ENCODE results near the gene CDH4. TPM values are rescaled to one million over a fixed set of nuclear protein-coding genes. Genes with fewer than 3 reads are reported as not detected.

Gene CDH4
- total and polyA plus RNA-seq, 10 donors, result 0.30 to 20.1 (median 7.7) TPM

GRCh38 chr20:61608275-61609085 is 356.4 kb downstream of the CDH4 start:
- no peaks in the 10 kb centered on the region for H3K27me3 ChIP-seq (replicated peaks in 1 of 7)
- DNase-seq, result no peak

GRCh38 chr20:61609461-61609860 is 357.4 kb downstream of the CDH4 start:
- intact Hi-C loops (cut with DNase I; ENCODE audit: low total_unique reads), result no loop called here
- DNase-seq, result no peak
- Histone ChIP-seq H3K27me3 (replicated peaks in 1 of 7) (no peaks in the 10 kb centered on the region), H3K27ac (no peak overlapping the region), H3K4me1 (peaks cover 0 to under 1% (median 0%) of the 10 kb centered on the region in 6 donors), H3K9me3 (peaks cover 0 to 59% (median 9%) of the 10 kb centered on the region in 8 donors), H3K36me3 (no peaks in the 10 kb centered on the region), H3K4me3 (no peak overlapping the region)
- 72 to 85% (median 81%) methylated on average over 9 of the region's 9 CpGs for WGBS, 5 donors
- TF ChIP-seq POLR2A (IDR thresholded peaks at IDR 0.05) (no peak), POLR2AphosphoS5 (IDR thresholded peaks at IDR 0.05) (no peak), CTCF (IDR thresholded peaks at IDR 0.05 in 8 of 11, conservative IDR thresholded peaks at IDR 0.05 in 3 of 11) (no peak)

More at GRCh38 chr20:61608275-61609085, 356.4 kb downstream of the CDH4 start:
- peaks cover 0 to 5% (median 0%) of the 10 kb centered on the region in 6 donors for H3K4me1 ChIP-seq
- H3K4me3 ChIP-seq, result no peak overlapping the region
- H3K9me3 ChIP-seq, result peaks cover 0 to 59% (median 15%) of the 10 kb centered on the region in 8 donors
- H3K27ac ChIP-seq, result no peak overlapping the region
- no peaks in the 10 kb centered on the region for H3K36me3 ChIP-seq
- intact Hi-C loops (cut with DNase I; ENCODE audit: low total_unique reads), result no loop called here
- WGBS, 5 donors, result 59 to 68% (median 66%) methylated on average over 21 of the region's 21 CpGs
- TF ChIP-seq POLR2AphosphoS5 (IDR thresholded peaks at IDR 0.05), result no peak
- no peak for TF ChIP-seq CTCF (IDR thresholded peaks at IDR 0.05 in 8 of 11, conservative IDR thresholded peaks at IDR 0.05 in 3 of 11)
- TF ChIP-seq POLR2A (IDR thresholded peaks at IDR 0.05), result no peak

GRCh38 chr20:61611401-61612180 is 359.5 kb downstream of the CDH4 start:
- H3K27me3 ChIP-seq (replicated peaks in 1 of 7), result peaks cover 0 to 7% (median 0%) of the 10 kb centered on the region in 7 donors
- H3K27ac ChIP-seq, result no peak overlapping the region
- WGBS, 5 donors, result 67 to 80% (median 71%) methylated on average over 9 to 13 of the region's 13 CpGs
- DNase-seq, result no peak
- H3K4me1 ChIP-seq, result no peaks in the 10 kb centered on the region
- peaks cover 0 to 68% (median 9%) of the 10 kb centered on the region in 8 donors for H3K9me3 ChIP-seq
- intact Hi-C loops (cut with DNase I; ENCODE audit: low total_unique reads), result no loop called here
- TF ChIP-seq POLR2A (IDR thresholded peaks at IDR 0.05) (no peak), CTCF (IDR thresholded peaks at IDR 0.05 in 8 of 11, conservative IDR thresholded peaks at IDR 0.05 in 3 of 11) (no peak), POLR2AphosphoS5 (IDR thresholded peaks at IDR 0.05) (no peak)
- H3K4me3 ChIP-seq, result no peak overlapping the region
- H3K36me3 ChIP-seq, result no peaks in the 10 kb centered on the region
